Dendritic cell treated with granulocyte-macrophage colony-stimulating factor and Interleukin-4, amounts not matched to agents 40 ng/mL and 50 ng/mL, for 4 days (primary cell): ENCODE measurements around the gene DPYD.

ENCODE experiments used
- H3K27ac Mint-ChIP-seq: one replicate; pipeline ENCODE4 v1.8.0; 2022; ENCODE audit warnings: mild to moderate bottlenecking, mixed read lengths
- H3K27me3 Mint-ChIP-seq: one replicate; pipeline ENCODE4 v1.8.0; 2022; ENCODE audit warnings: mild to moderate bottlenecking, mixed read lengths
- H3K36me3 Mint-ChIP-seq: one replicate; pipeline ENCODE4 v1.8.0; 2022; ENCODE audit warnings: low read depth, mixed read lengths
- H3K4me1 Mint-ChIP-seq: one replicate; pipeline ENCODE4 v1.8.0; 2022; ENCODE audit warnings: low read depth, mixed read lengths
- H3K4me3 Mint-ChIP-seq: one replicate; pipeline ENCODE4 v1.8.0; 2022; ENCODE audit warnings: mild to moderate bottlenecking, moderate library complexity, mixed read lengths
- H3K9me3 Mint-ChIP-seq: one replicate; pipeline ENCODE4 v1.8.0; 2022; ENCODE audit warnings: mixed read lengths
- intact Hi-C: fragments of 100-400 bp; cut with micrococcal nuclease; formaldehyde crosslinking; loops from one replicate; pipeline ENCODE4 v1.15.0; 2022

Gene DPYD

GRCh38 chr1:97451046-97451826 is 469.6 kb downstream of the DPYD start:
- Mint-ChIP-seq H3K27me3 (no peaks in the 10 kb centered on the region), H3K9me3 (no peaks in the 10 kb centered on the region), H3K4me1 (peaks cover 17% of the 10 kb centered on the region), H3K27ac (no peak overlapping the region), H3K36me3 (peaks cover 47% of the 10 kb centered on the region), H3K4me3 (no peak overlapping the region)
- intact Hi-C loops: no loop called here

- Mint-ChIP-seq H3K27me3 (no peaks in the 10 kb centered on the region), H3K4me1 (no peaks in the 10 kb centered on the region), H3K4me3 (no peak overlapping the region), H3K9me3 (no peaks in the 10 kb centered on the region), H3K36me3 (peaks cover 37% of the 10 kb centered on the region), H3K27ac (no peak overlapping the region)
- intact Hi-C loops: no loop called here
Observed at GRCh38 chr1:97441966-97442365, 478.9 kb downstream of the DPYD start.

- H3K27me3 Mint-ChIP-seq: no peaks in the 10 kb centered on the region
- intact Hi-C loops: no loop called here
- H3K27ac Mint-ChIP-seq: no peak overlapping the region
- H3K9me3 Mint-ChIP-seq: no peaks in the 10 kb centered on the region
- no peak overlapping the region for H3K4me3 Mint-ChIP-seq
- H3K4me1 Mint-ChIP-seq: no peaks in the 10 kb centered on the region
- peaks cover 23% of the 10 kb centered on the region for H3K36me3 Mint-ChIP-seq
Observed at GRCh38 chr1:97433824-97434177, 487.0 kb downstream of the DPYD start.

GRCh38 chr1:97433094-97433823 is 487.6 kb downstream of the DPYD start:
- no peak overlapping the region for H3K27ac Mint-ChIP-seq
- intact Hi-C loops: no loop called here
- H3K4me1 Mint-ChIP-seq: no peaks in the 10 kb centered on the region
- peaks cover 23% of the 10 kb centered on the region for H3K36me3 Mint-ChIP-seq
- H3K4me3 Mint-ChIP-seq: no peak overlapping the region
- H3K9me3 Mint-ChIP-seq: no peaks in the 10 kb centered on the region
- no peaks in the 10 kb centered on the region for H3K27me3 Mint-ChIP-seq

GRCh38 chr1:97427371-97427770 is 493.5 kb downstream of the DPYD start:
- H3K36me3 Mint-ChIP-seq: peaks cover 6% of the 10 kb centered on the region
- no peak overlapping the region for H3K27ac Mint-ChIP-seq
- intact Hi-C loops: no loop called here
- H3K4me1 Mint-ChIP-seq: peaks cover 5% of the 10 kb centered on the region
- H3K4me3 Mint-ChIP-seq: no peak overlapping the region
- no peaks in the 10 kb centered on the region for H3K27me3 Mint-ChIP-seq
- H3K9me3 Mint-ChIP-seq: no peaks in the 10 kb centered on the region

GRCh38 chr1:97424209-97424608 is 496.6 kb downstream of the DPYD start:
- no peak overlapping the region for H3K4me3 Mint-ChIP-seq
- intact Hi-C loops: no loop called here
- H3K27me3 Mint-ChIP-seq: no peaks in the 10 kb centered on the region

GRCh38 chr1:97423403-97423802 is 497.4 kb downstream of the DPYD start:
- H3K27ac Mint-ChIP-seq: no peak overlapping the region
- H3K9me3 Mint-ChIP-seq: no peaks in the 10 kb centered on the region
- no peaks in the 10 kb centered on the region for H3K27me3 Mint-ChIP-seq
- intact Hi-C loops: no loop called here
- peaks cover 5% of the 10 kb centered on the region for H3K4me1 Mint-ChIP-seq
- H3K4me3 Mint-ChIP-seq: no peak overlapping the region
- peaks cover 16% of the 10 kb centered on the region for H3K36me3 Mint-ChIP-seq

More at GRCh38 chr1:97424209-97424608, 496.6 kb downstream of the DPYD start:
- H3K36me3 Mint-ChIP-seq: peaks cover 16% of the 10 kb centered on the region
- no peaks in the 10 kb centered on the region for H3K9me3 Mint-ChIP-seq
- peaks cover 5% of the 10 kb centered on the region for H3K4me1 Mint-ChIP-seq
- no peak overlapping the region for H3K27ac Mint-ChIP-seq

GRCh38 chr1:97417661-97418060 is 503.2 kb downstream of the DPYD start:
- Mint-ChIP-seq H3K4me1 (peaks cover 6% of the 10 kb centered on the region), H3K27ac (no peak overlapping the region), H3K9me3 (no peaks in the 10 kb centered on the region), H3K36me3 (peaks cover 22% of the 10 kb centered on the region), H3K27me3 (no peaks in the 10 kb centered on the region), H3K4me3 (no peak overlapping the region)
- intact Hi-C loops: no loop called here

- Mint-ChIP-seq H3K4me1 (peaks cover 6% of the 10 kb centered on the region), H3K9me3 (no peaks in the 10 kb centered on the region), H3K36me3 (peaks cover 19% of the 10 kb centered on the region), H3K4me3 (no peak overlapping the region), H3K27ac (no peak overlapping the region), H3K27me3 (no peaks in the 10 kb centered on the region)
- intact Hi-C loops: no loop called here
Observed at GRCh38 chr1:97414682-97415312, 506.0 kb downstream of the DPYD start.

- Mint-ChIP-seq H3K4me3 (no peak overlapping the region), H3K36me3 (peaks cover 39% of the 10 kb centered on the region), H3K9me3 (no peaks in the 10 kb centered on the region), H3K4me1 (peaks cover 6% of the 10 kb centered on the region), H3K27me3 (no peaks in the 10 kb centered on the region), H3K27ac (no peak overlapping the region)
- intact Hi-C loops: no loop called here
Observed at GRCh38 chr1:97412737-97413136, 508.1 kb downstream of the DPYD start.

GRCh38 chr1:97412166-97412565 is 508.7 kb downstream of the DPYD start:
- H3K27me3 Mint-ChIP-seq: no peaks in the 10 kb centered on the region
- H3K4me1 Mint-ChIP-seq: peaks cover 6% of the 10 kb centered on the region
- intact Hi-C loops: no loop called here
- H3K27ac Mint-ChIP-seq: no peak overlapping the region
- peaks cover 45% of the 10 kb centered on the region for H3K36me3 Mint-ChIP-seq
- H3K9me3 Mint-ChIP-seq: no peaks in the 10 kb centered on the region
- no peak overlapping the region for H3K4me3 Mint-ChIP-seq

GRCh38 chr1:97396463-97396862 is 524.4 kb downstream of the DPYD start:
- Mint-ChIP-seq H3K4me3 (no peak overlapping the region), H3K27me3 (no peaks in the 10 kb centered on the region), H3K9me3 (peaks cover 24% of the 10 kb centered on the region), H3K27ac (no peak overlapping the region), H3K36me3 (peaks cover 41% of the 10 kb centered on the region), H3K4me1 (no peaks in the 10 kb centered on the region)
- intact Hi-C loops: no loop called here

GRCh38 chr1:97392701-97393100 is 528.1 kb downstream of the DPYD start:
- Mint-ChIP-seq H3K36me3 (peaks cover 49% of the 10 kb centered on the region), H3K4me3 (no peak overlapping the region), H3K27ac (no peak overlapping the region), H3K4me1 (no peaks in the 10 kb centered on the region), H3K27me3 (no peaks in the 10 kb centered on the region), H3K9me3 (peaks cover 11% of the 10 kb centered on the region)
- intact Hi-C loops: no loop called here

GRCh38 chr1:97385536-97386277 is 535.1 kb downstream of the DPYD start:
- Mint-ChIP-seq H3K27me3 (no peaks in the 10 kb centered on the region), H3K27ac (peak overlapping the region; percentile 30), H3K4me3 (no peak overlapping the region), H3K4me1 (no peaks in the 10 kb centered on the region), H3K9me3 (no peaks in the 10 kb centered on the region), H3K36me3 (peaks cover 30% of the 10 kb centered on the region)
- intact Hi-C loops: no loop called here
